ENCODE results near the gene SCN2B.

- TF ChIP-seq EZH2phosphoT487 (IDR thresholded peaks at IDR 0.05; ENCODE audit: borderline replicate concordance) (no peak), CTCF (conservative IDR thresholded peaks at IDR 0.05; ENCODE audit: low read length) (no peak)
Measured at GRCh38 chr11:118180300-118180703, 3.9 kb upstream of the SCN2B start.

All from Loucy (cell line).